ENCODE results near the gene MS4A14. TPM values are rescaled to one million over a fixed set of nuclear protein-coding genes. Genes with fewer than 3 reads are reported as not detected.

The MS4A14 gene
- total and polyA plus RNA-seq, 2 donors (not counting 1 experiment from before 2014, with no cell fraction given): 3.4 to 5.4 TPM

- Histone ChIP-seq H3K79me2 (ENCODE audit: control insufficient read depth, insufficient read depth, low read length) (peaks cover 56% of the 10 kb centered on the region), H3K9ac (ENCODE audit: low read length) (peak within 1 kb of the TSS; percentile 81), H3K27me3 (replicated peaks in 1 of 4; ENCODE audit: control extremely low read depth in 1 of 4, control insufficient read depth in 3 of 4, insufficient read depth in 4 of 4, low read length in 3 of 4) (no peaks in the 10 kb centered on the region), H3K4me3 (ENCODE audit: control extremely low read depth in 1 of 5, extremely low read depth in 1 of 5, insufficient read depth in 1 of 5, low read depth in 2 of 5, low read length in 4 of 5) (peak within 1 kb of the TSS; percentile 63 to 96 (median 74)), H3K4me1 (ENCODE audit: control insufficient read depth in 2 of 2, insufficient read depth in 2 of 2, low read length in 2 of 2) (peaks cover 44% of the 10 kb centered on the region in 2 donors), H3K9me3 (ENCODE audit: control extremely low read depth in 1 of 3, control insufficient read depth in 2 of 3, insufficient read depth in 1 of 3, low read length in 2 of 3) (peaks cover 0 to 3% (median 0%) of the 10 kb centered on the region in 3 donors), H3K36me3 (replicated peaks in 1 of 2; ENCODE audit: control extremely low read depth in 1 of 2, control insufficient read depth in 1 of 2, extremely low read depth in 1 of 2, insufficient read depth in 2 of 2, low read length in 1 of 2) (peaks cover 0 to 39% of the 10 kb centered on the region in 2 experiments), H2AFZ (ENCODE audit: insufficient read depth, low read depth, low read length, poor library complexity, severe bottlenecking) (peak within 1 kb of the TSS; percentile 26), H3K27ac (ENCODE audit: low read length in 2 of 2) (peak within 1 kb of the TSS; percentile 93 to 98), H4K20me1 (ENCODE audit: control insufficient read depth, insufficient read depth, low read length, poor library complexity, severe bottlenecking) (peaks cover 28% of the 10 kb centered on the region), H3K4me2 (replicated peaks; ENCODE audit: low read depth, low read length, poor library complexity, severe bottlenecking) (peak within 1 kb of the TSS; percentile 75)
- peak within 1 kb of the TSS; percentile 90 for H3K4me3 Mint-ChIP-seq
- H3K9me3 Mint-ChIP-seq (ENCODE audit: insufficient read depth): no peaks in the 10 kb centered on the region
- TF ChIP-seq CTCF (IDR thresholded peaks at IDR 0.05): no peak
- TF ChIP-seq EZH2 (IDR thresholded peaks at IDR 0.05; ENCODE audit: borderline replicate concordance, insufficient read depth, low read depth, low read length, poor library complexity, severe bottlenecking): no peak
- ChIA-PET POLR2A (interaction anchor here (0.5 to 3.7 kb wide), 11 partner anchors 13 to 637 kb away, joined by 3 to 41 read pairs (median 5); partner anchors contain the start of gene MS4A14), CTCF (interaction anchor here (0.7 to 7.7 kb wide), 15 partner anchors 10 to 162 kb away, joined by 3 to 257 read pairs (median 4); partner anchors contain the start of gene MS4A14)
- H3K27me3 Mint-ChIP-seq: no peaks in the 10 kb centered on the region
- peak; percentile 95 for DNase-seq
- 0% methylated on average over 2 of the region's 4 CpGs for WGBS (ENCODE audit: insufficient coverage)
- ATAC-seq (ENCODE audit: low read depth): peak; percentile 83
- peak within 1 kb of the TSS; percentile 99 for H3K27ac Mint-ChIP-seq
- peaks cover 65% of the 10 kb centered on the region for H3K4me1 Mint-ChIP-seq
- intact Hi-C loops (cut with micrococcal nuclease): loop anchor here (1.0 to 10.0 kb wide), 11 partner anchors 9 to 639 kb away; partner anchors contain the start of genes MS4A14, MS4A7 and TMEM109
Observed at GRCh38 chr11:60455531-60456042, 59.3 kb downstream of the MS4A14 start, which contains the start of gene MS4A1. MS4A1 (plus strand) TSS chr11:60455847; CDS start chr11:60462375, 6,528 bp downstream.

GRCh38 chr11:60457576-60457975, 61.3 kb downstream of the MS4A14 start:
- ChIA-PET POLR2A (interaction anchor here (0.8 to 3.7 kb wide), 8 partner anchors 9 to 148 kb away, joined by 3 to 41 read pairs (median 5); partner anchors contain the start of gene MS4A7), CTCF (interaction anchor here (1.0 to 7.7 kb wide), 14 partner anchors 11 to 306 kb away, joined by 3 to 257 read pairs (median 9); partner anchors contain the start of genes MS4A14 and MS4A7)
- H3K27me3 Mint-ChIP-seq: no peaks in the 10 kb centered on the region
- H3K27ac ChIP-seq (ENCODE audit: low read length in 2 of 2): peak overlapping the region; percentile 93 to 98
- H3K9ac ChIP-seq (ENCODE audit: low read length): peak overlapping the region; percentile 81
- ATAC-seq (ENCODE audit: low read depth): peak; percentile 21
- 0% methylated on average over 1 of the region's 3 CpGs for WGBS (ENCODE audit: insufficient coverage)
- peak overlapping the region; percentile 99 for H3K27ac Mint-ChIP-seq
- H3K4me1 Mint-ChIP-seq: peaks cover 80% of the 10 kb centered on the region
- DNase-seq: peak; percentile 74
- H3K27me3 ChIP-seq (replicated peaks in 1 of 4; ENCODE audit: control extremely low read depth in 1 of 4, control insufficient read depth in 3 of 4, insufficient read depth in 4 of 4, low read length in 3 of 4): no peaks in the 10 kb centered on the region
- H3K4me3 ChIP-seq (ENCODE audit: control extremely low read depth in 1 of 5, extremely low read depth in 1 of 5, insufficient read depth in 1 of 5, low read depth in 2 of 5, low read length in 4 of 5): peak overlapping the region; percentile 63 to 96 (median 74)
- H3K36me3 ChIP-seq (replicated peaks in 1 of 2; ENCODE audit: control extremely low read depth in 1 of 2, control insufficient read depth in 1 of 2, extremely low read depth in 1 of 2, insufficient read depth in 2 of 2, low read length in 1 of 2): peaks cover 1 to 58% of the 10 kb centered on the region in 2 experiments
- H2AFZ ChIP-seq (ENCODE audit: insufficient read depth, low read depth, low read length, poor library complexity, severe bottlenecking): no peak overlapping the region
- peak overlapping the region; percentile 90 for H3K4me3 Mint-ChIP-seq
- no peaks in the 10 kb centered on the region for H3K9me3 ChIP-seq (ENCODE audit: control extremely low read depth in 1 of 3, control insufficient read depth in 2 of 3, insufficient read depth in 1 of 3, low read length in 2 of 3)
- peaks cover 63 to 64% of the 10 kb centered on the region in 2 donors for H3K4me1 ChIP-seq (ENCODE audit: control insufficient read depth in 2 of 2, insufficient read depth in 2 of 2, low read length in 2 of 2)
- H3K9me3 Mint-ChIP-seq (ENCODE audit: insufficient read depth): no peaks in the 10 kb centered on the region
- TF ChIP-seq EZH2 (IDR thresholded peaks at IDR 0.05; ENCODE audit: borderline replicate concordance, insufficient read depth, low read depth, low read length, poor library complexity, severe bottlenecking): no peak
- no peak for TF ChIP-seq CTCF (IDR thresholded peaks at IDR 0.05)
- H4K20me1 ChIP-seq (ENCODE audit: control insufficient read depth, insufficient read depth, low read length, poor library complexity, severe bottlenecking): peaks cover 48% of the 10 kb centered on the region
- H3K4me2 ChIP-seq (replicated peaks; ENCODE audit: low read depth, low read length, poor library complexity, severe bottlenecking): peak overlapping the region; percentile 75
- intact Hi-C loops (cut with micrococcal nuclease): loop anchor here (5.0 to 10.0 kb wide), 2 partner anchors 455 to 637 kb away; partner anchors contain the start of gene TMEM109
- H3K79me2 ChIP-seq (ENCODE audit: control insufficient read depth, insufficient read depth, low read length): peaks cover 76% of the 10 kb centered on the region
